Left kidney (tissue), 2 donors: Measurements from ENCODE around the gene RHOB. TPM values are rescaled to one million over a fixed set of nuclear protein-coding genes. Genes with fewer than 3 reads are reported as not detected.
"Not testable (repeated sequence)": the region's sequence is repeated elsewhere in the genome, so short reads cannot be mapped to it uniquely, and the experiment has no call there.

Experiments
- DNase-seq: peaks from one replicate; pipeline ENCODE4 v3.0.0-alpha.2; 2013
- polyA plus RNA-seq: library from polyadenylated mRNA; unstranded; fragments of 120-200 nt; gene quantifications from one replicate; pipeline ENCODE4 v1.2.1, GENCODE V29; 2013; ENCODE audit not compliant: insufficient read length

The RHOB gene
- polyA plus RNA-seq, 1 donor: 64.2 TPM

DNA sequence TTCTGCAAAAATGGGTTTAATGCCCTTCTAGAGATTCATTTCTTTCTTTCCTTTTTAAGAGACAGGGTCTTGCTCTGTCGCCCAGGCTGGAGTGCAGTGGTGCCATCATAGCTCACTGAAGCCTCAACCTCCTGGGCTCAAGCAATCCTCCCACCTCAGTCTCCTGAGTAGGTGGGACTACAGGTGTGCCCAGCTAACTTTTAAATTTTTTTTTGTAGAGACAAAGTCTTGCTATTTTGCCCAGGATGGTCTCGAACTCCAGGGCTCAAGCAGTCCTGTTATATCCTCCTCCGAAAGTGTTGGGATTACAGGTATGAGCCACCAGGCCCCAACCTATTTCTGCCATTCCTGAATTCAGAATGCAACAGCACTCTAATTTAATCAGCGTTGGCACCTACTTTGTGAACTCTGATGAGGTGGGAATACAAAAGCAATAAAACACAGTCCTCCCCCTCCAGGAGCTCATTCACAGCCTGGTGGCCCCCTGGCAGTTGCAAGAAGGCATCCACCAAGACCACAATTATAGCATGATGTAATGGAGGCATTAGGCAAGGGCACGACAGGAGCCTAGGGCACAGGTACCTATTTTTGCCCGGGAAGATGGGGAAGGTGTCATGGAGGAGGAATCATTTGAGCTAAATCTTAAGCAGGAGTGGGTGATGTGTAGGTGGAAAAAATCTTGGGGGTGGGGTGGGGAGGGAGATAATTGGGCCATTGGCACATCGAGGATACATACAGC, 5.1 kb downstream of the RHOB start:
- no peak for DNase-seq

GRCh38 chr2:20452551-20452950, 5.7 kb downstream of the RHOB start:
- DNase-seq: no peak

DNA sequence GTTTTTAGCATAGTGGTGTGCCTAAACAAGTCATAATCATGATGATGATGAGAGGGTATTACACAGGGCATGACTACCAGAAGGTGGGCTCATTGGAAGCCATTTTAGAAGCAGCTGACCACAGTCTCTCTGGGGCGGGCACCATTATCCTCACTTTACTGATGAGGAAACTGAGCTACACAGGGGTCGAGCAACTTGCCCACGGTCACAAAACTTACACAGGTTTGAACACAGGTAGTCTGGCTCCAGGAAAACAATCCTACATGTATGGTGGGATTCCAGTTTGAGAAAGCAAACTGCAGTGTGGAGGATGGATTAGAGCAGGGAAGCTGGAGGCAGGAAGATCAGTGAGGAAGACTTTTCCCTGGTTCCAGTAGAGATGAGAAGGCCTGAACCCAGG, 6.2 kb downstream of the RHOB start:
- no peak for DNase-seq

DNA sequence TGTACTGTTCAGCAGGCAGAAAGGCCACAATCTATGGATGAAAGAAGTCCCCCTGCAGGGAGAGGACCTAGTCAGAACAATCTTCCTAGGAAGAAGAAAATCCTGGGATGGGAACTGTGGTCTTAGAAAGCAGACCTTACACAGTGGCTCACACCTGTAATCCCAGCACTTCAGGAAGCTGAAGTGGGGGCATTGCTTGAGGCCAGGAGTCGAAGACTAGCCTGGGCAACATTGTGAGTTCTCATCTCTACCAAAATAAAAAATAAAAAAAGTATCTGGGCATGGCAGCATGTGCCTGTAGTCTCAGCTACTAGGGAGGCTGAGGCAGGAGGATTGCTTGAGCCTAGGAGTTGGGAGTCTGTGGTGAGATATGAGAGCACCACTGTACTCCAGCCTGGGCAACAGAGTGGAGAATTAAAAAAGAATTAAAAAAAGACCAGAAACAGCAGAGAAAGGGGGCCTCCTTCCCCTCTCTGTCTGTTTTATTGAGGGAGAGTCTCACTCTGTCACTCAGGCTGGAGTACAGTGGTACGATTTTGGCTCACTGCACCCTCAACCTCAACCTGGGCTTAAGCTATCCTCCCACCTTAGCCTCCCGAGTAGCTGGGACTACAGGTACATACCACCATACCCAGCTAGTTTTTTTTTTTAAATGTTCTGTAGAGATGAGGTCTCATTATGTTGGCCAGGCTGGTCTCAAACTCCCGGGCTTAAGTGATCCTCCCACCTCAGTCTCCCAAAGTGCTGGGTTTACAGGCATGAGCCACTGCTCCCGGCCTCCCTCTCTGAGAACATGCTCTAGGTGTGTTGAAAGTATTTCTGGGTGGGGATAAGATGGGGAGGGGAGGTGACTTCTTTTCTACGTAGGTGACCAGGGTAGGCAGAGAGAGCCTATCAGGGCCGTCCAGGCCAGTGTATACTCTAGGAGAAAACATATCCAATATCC, 7.4 kb downstream of the RHOB start:
- DNase-seq: no peak

- DNase-seq: no peak
Measured at GRCh38 chr2:20455076-20455587, 8.3 kb downstream of the RHOB start.

DNA sequence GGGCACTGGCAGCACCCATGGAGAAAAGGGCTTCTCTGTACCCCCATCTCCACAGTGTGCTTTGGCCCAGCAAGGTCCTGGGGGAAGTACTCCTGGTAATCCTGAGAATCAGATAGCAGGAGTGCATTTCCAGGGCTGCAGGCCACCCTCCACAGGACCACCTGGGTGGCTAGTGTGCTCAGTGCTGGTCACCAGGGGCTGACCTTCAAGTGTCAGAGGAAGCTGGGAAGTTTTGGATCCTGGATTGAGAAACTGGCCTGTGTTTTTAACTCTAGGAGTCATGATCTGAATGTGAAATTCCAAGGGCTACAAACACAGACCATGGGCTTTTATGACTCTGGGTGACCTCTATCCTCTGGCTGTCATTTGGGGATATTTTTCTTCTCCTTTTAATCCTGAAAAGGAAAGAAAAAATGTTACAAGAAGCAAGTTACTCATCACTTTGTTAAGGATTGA, 9.3 kb downstream of the RHOB start:
- DNase-seq: no peak

DNA sequence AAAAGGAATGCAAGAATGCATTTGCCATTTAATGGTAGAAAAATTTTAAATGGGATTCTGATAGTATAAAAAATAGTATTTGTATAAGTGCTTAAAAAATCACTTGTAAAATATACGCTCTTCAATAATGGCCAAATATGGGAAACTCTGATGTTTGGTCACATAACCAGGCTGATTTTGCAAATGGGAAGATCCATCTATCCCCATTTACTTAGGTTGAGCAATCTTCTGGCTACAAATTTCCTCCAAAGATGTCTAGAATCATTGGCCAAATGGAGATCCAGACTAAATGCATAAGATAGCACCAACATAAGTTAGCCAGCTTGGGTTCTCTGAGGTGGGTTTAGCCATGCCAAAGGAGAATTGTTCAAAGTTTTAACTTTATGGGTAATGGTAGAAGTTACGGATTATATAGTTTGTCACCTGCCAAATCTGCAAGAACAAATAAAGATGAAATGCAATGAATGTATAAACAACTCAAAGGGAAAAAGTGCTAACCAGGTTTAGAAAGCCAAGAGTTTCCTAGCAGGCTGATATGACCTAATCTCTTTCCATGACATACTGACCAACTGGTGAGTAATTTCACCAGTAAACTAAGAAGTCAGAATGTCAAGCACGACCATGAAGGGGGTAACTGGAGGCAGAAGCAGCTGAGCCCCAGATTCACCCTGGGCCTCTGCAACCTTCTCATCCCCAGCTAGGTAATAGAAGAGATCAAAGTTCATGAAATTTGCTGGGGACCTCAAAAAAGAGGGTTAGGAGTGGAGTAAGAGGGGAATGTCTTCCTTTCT, 10.0 kb downstream of the RHOB start:
- no peak for DNase-seq

- DNase-seq: no peak
Measured at GRCh38 chr2:20457661-20458630, 11.1 kb downstream of the RHOB start.

DNA sequence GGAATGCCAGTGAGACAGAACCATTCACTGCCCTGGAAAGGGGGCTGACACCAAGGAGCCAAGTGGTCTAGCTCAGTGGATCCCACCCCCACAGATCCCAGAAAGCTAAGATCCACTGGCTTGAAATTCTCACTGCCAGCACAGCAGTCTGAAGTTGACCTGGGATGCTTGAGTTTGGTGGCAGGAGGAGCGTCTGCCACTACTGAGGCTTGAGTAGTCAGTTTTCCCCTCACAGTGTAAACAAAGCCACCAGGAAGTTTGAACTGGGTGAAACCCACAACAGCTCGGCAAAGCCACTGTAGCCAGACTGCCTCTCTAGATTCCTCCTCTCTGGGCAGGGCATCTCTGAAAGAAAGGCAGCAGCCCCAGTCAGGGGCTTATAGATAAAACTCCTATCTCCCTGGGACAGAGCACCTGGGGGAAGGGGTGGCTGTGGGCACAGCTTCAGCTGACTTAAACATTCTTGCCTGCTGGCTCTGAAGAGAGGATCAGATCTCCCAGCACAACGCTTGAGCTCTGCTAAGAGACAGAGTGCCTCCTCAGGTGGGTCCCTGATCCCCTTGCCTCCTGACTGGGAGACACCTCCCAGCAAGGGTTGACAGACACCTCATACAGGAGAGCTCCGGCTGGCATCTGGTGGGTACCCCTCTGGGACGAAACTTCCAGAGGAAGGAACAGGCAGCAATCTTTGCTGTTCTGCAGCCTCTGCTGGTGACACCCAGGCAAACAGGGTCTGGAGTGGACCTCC, 12.0 kb downstream of the RHOB start:
- not testable (repeated sequence) for DNase-seq

- DNase-seq: no peak
Measured at GRCh38 chr2:20465716-20466394, 19.0 kb downstream of the RHOB start.

DNA sequence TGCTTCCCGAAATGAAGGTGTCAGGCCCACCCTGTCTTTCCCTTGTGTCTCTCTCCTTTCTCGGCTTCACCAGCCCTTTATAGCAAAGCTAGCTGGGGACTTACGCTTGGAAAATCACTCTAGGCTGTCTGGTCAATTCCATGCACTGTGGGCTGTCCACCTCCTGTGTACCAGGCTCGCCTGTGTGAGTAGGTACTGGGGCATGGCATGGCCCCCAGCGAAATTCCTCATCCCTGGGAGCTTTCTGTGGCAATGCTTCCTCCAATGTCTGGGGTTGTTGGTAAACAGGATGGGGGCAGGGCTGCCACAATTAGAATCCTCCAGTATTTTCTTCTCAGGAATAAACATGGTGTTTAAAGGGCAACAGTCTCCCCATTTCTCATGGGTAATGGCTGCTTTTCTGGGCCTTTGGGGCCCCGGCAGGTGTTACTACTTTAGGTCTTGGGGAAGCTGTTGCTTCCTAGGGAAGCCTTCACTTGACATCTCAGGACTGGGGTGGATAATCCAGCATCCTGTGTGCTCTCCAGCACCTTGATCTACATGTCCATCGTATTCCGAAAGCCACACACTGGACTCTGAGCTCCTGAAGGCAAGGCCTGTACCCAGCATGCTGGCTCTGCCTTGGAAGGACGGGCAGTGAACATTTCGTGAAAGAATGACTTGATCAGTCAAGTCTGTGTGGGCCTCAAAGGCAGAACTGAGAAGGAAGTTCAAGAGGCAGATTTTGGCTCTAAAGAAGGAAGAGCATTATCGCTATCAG, 21.1 kb downstream of the RHOB start:
- DNase-seq: no peak

DNA sequence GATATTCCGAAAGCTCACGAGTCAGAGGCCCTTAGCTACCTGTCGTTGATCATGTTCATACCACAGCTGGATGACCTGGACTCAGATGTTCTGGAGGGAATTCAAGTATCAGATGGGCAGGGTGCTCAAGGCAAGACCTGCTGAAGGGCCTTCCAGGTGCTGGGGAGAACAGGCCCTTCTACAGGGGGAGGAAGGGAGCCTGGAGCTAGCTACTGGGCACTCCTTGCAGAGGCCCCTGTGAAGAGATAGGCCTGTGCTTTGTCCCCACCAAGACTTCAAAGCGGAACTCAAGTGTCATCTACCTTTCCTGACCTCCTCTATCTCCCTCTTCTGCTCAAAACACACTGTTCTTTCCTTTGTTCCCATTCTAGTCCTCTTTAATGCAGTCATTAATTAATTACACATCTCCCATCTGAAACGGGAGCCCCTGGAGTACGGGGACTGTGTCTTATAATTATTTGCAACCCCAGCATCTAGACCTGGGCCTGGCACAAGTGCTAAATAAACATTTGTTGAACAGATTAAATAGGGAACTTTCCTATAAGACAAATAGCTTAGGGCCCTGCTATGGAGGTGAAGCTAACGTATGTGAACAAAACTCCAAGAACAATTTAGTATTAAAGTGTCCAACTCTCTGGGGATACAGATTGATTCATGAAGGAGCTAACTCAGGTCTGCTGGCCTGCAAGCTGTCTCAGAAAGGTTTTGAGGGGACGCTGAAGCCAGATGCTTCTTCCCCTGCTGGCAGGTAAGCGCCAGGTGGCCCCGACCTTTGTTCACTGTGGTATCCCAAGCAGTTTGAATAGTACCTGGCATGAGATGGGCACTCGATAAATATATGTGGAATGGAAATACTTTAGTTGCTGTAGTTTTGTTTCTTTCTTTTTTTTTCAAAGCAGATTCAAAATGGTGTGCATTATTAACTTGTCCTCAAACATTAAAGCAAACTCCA, 22.0 kb downstream of the RHOB start:
- DNase-seq: no peak

DNA sequence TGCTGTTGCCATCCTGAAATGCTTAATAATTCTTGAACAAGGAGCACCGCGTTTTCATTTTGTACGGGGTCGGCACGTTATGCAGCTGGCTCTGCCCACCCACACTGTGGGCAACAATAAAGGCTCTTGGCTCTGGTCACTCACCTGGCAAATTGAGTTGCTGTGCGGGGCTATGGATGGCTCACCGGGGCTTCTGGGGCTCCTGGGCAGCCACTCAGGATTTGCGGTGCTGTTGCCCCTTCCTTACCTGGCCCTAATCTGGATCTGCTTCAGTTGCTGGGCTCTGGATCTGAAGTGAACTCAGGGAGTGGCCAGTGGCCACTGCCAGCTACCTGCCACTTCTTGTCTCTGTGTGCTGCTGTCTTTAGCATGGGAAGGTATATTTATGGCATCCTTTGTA, 22.7 kb downstream of the RHOB start:
- no peak for DNase-seq

DNA sequence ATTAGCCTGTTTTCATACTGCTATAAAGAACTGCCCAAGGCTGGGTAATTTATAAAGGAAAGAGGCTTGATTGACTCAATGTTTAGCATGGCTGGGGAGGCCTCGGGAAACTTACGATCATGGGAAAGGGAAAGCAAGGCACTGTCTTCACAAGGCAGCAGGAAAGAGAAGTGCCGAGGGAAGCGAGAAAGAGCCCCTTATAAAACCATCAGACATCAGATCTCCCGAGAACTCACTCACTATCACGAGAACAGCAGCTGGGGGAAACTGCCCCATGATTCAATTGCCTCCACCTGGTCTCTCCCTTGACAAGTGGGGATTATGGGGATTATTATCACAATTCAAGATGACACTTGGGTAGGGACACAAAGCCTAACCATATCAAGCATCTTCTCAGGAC, 23.3 kb downstream of the RHOB start:
- DNase-seq: no peak

DNA sequence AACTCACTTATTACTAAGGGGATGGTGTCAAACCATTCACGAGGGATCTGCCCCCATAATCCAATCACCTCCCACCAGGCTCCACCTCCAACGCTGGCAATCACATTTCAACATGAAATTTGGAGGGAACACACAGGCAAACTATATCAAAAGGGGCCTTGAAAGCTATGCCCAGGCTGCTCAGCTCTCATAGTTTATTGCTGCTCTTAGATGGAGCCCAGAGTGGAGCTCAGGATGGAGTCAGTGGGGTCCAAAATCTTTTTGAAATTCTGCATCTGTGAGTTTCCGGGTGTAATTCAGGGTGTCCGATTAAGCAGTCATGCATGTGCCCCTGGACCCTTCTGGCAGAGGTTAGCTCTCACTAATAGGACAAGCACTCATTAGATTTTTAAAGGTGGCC, 24.3 kb downstream of the RHOB start:
- DNase-seq: no peak

- DNase-seq: no peak
Measured at GRCh38 chr2:20471902-20472559, 25.2 kb downstream of the RHOB start.

GRCh38 chr2:20472569-20472968, 25.7 kb downstream of the RHOB start:
- DNase-seq: no peak
